GM18520 (cell line): ENCODE data around the gene IL13.
"Not testable (repeated sequence)": the region's sequence is repeated elsewhere in the genome, so short reads cannot be mapped to it uniquely, and the experiment has no call there.

Experiments used
- ATAC-seq: cut with Tn5 transposase; IDR thresholded peaks from one replicate; pipeline ENCODE4 v1.9.1; 2021; ENCODE audit not compliant: unreplicated experiment

The IL13 gene

GRCh38 chr5:132688536-132689339 lies 30.8 kb downstream of the IL13 start:
- no peak for ATAC-seq

- ATAC-seq, result no peak
Measured at GRCh38 chr5:132689513-132689912, 31.5 kb downstream of the IL13 start.

GRCh38 chr5:132690156-132690555 lies 32.2 kb downstream of the IL13 start:
- no peak for ATAC-seq

- ATAC-seq, result not testable (repeated sequence)
Measured at GRCh38 chr5:132691755-132692631, 34.0 kb downstream of the IL13 start.

- ATAC-seq, result no peak
Measured at GRCh38 chr5:132692632-132692967, 34.6 kb downstream of the IL13 start.

- no peak for ATAC-seq
Measured at GRCh38 chr5:132695956-132696355, 38.0 kb downstream of the IL13 start.

- no peak for ATAC-seq
Measured at GRCh38 chr5:132704875-132705274, 46.9 kb downstream of the IL13 start.

GRCh38 chr5:132708645-132709044 lies 50.7 kb downstream of the IL13 start:
- ATAC-seq, result no peak
